ENCODE measurements around the gene CHN2. TPM values are rescaled to one million over a fixed set of nuclear protein-coding genes. Genes with fewer than 3 reads are reported as not detected.
A peak's percentile ranks its signal among the peaks of the same experiment; 100 is the strongest.

The CHN2 gene
- total RNA-seq, 2 experiments from 2014 or later: 2.1 to 3.5 TPM

- H3K27me3 Mint-ChIP-seq: no peaks in the 10 kb centered on the region
- H3K36me3 Mint-ChIP-seq (ENCODE audit: low read depth): no peaks in the 10 kb centered on the region
- peaks cover 0 to 3% of the 10 kb centered on the region in 2 experiments for H3K27me3 ChIP-seq (ENCODE audit: control insufficient read depth in 1 of 2, insufficient read depth in 2 of 2, low read length in 2 of 2)
- H3K36me3 ChIP-seq (ENCODE audit: insufficient read depth, low read length): no peaks in the 10 kb centered on the region
- no peaks in the 10 kb centered on the region for H3K4me1 ChIP-seq (ENCODE audit: insufficient read depth, low read length)
- peaks cover 27% of the 10 kb centered on the region for H3K4me1 Mint-ChIP-seq (ENCODE audit: low read depth)
- ATAC-seq (ENCODE audit: poor library complexity) (no peak), DNase-seq (no peak)
- intact Hi-C loops (cut with DNase I, micrococcal nuclease): no loop called here
- no peaks in the 10 kb centered on the region for H3K9me3 Mint-ChIP-seq
- no peak for TF ChIP-seq CTCF (IDR thresholded peaks at IDR 0.05)
- H3K4me3 Mint-ChIP-seq: no peak overlapping the region
- CTCF ChIA-PET: no interaction called here
- no peak overlapping the region for H3K4me3 ChIP-seq (ENCODE audit: low read length)
- no peak overlapping the region for H3K27ac ChIP-seq (ENCODE audit: low read depth in 1 of 2, low read length in 2 of 2)
- no peak overlapping the region for H3K27ac Mint-ChIP-seq
- H3K9me3 ChIP-seq (ENCODE audit: control insufficient read depth in 1 of 2, insufficient read depth in 1 of 2, low read length in 2 of 2): no peaks in the 10 kb centered on the region
- POLR2A ChIA-PET: no interaction called here
Observed at GRCh38 chr7:29327455-29327854, 132.9 kb downstream of the CHN2 start.

GRCh38 chr7:29328045-29328444 lies 133.5 kb downstream of the CHN2 start:
- no peaks in the 10 kb centered on the region for H3K27me3 Mint-ChIP-seq
- Histone ChIP-seq H3K4me1 (ENCODE audit: insufficient read depth, low read length) (no peaks in the 10 kb centered on the region), H3K4me3 (ENCODE audit: low read length) (no peak overlapping the region), H3K9me3 (ENCODE audit: control insufficient read depth in 1 of 2, insufficient read depth in 1 of 2, low read length in 2 of 2) (no peaks in the 10 kb centered on the region), H3K36me3 (ENCODE audit: insufficient read depth, low read length) (no peaks in the 10 kb centered on the region), H3K27ac (ENCODE audit: low read depth in 1 of 2, low read length in 2 of 2) (no peak overlapping the region), H3K27me3 (ENCODE audit: control insufficient read depth in 1 of 2, insufficient read depth in 2 of 2, low read length in 2 of 2) (peaks cover 0 to 3% of the 10 kb centered on the region in 2 experiments)
- no peaks in the 10 kb centered on the region for H3K36me3 Mint-ChIP-seq (ENCODE audit: low read depth)
- ATAC-seq (ENCODE audit: poor library complexity): no peak
- DNase-seq: no peak
- H3K4me1 Mint-ChIP-seq (ENCODE audit: low read depth): peaks cover 27% of the 10 kb centered on the region
- CTCF ChIA-PET: no interaction called here
- H3K4me3 Mint-ChIP-seq: no peak overlapping the region
- no peaks in the 10 kb centered on the region for H3K9me3 Mint-ChIP-seq
- H3K27ac Mint-ChIP-seq: no peak overlapping the region
- no peak for TF ChIP-seq CTCF (IDR thresholded peaks at IDR 0.05)
- POLR2A ChIA-PET: no interaction called here
- intact Hi-C loops (cut with DNase I, micrococcal nuclease): no loop called here

GRCh38 chr7:29328811-29329210 lies 134.2 kb downstream of the CHN2 start:
- Histone ChIP-seq H3K36me3 (ENCODE audit: insufficient read depth, low read length) (no peaks in the 10 kb centered on the region), H3K27ac (ENCODE audit: low read depth in 1 of 2, low read length in 2 of 2) (no peak overlapping the region), H3K27me3 (ENCODE audit: control insufficient read depth in 1 of 2, insufficient read depth in 2 of 2, low read length in 2 of 2) (peaks cover 0 to 3% of the 10 kb centered on the region in 2 experiments), H3K9me3 (ENCODE audit: control insufficient read depth in 1 of 2, insufficient read depth in 1 of 2, low read length in 2 of 2) (no peaks in the 10 kb centered on the region), H3K4me1 (ENCODE audit: insufficient read depth, low read length) (no peaks in the 10 kb centered on the region), H3K4me3 (ENCODE audit: low read length) (no peak overlapping the region)
- ChIA-PET CTCF (no interaction called here), POLR2A (interaction anchor here (1.4 kb wide), 1 partner anchor 9 kb away, joined by 10 read pairs; no protein-coding TSS in a partner anchor)
- no peaks in the 10 kb centered on the region for H3K27me3 Mint-ChIP-seq
- H3K4me1 Mint-ChIP-seq (ENCODE audit: low read depth): peaks cover 27% of the 10 kb centered on the region
- DNase-seq (no peak), ATAC-seq (ENCODE audit: poor library complexity) (no peak)
- TF ChIP-seq CTCF (IDR thresholded peaks at IDR 0.05): no peak
- H3K4me3 Mint-ChIP-seq: no peak overlapping the region
- H3K27ac Mint-ChIP-seq: peak overlapping the region; percentile 8
- H3K36me3 Mint-ChIP-seq (ENCODE audit: low read depth): no peaks in the 10 kb centered on the region
- H3K9me3 Mint-ChIP-seq: no peaks in the 10 kb centered on the region
- intact Hi-C loops (cut with DNase I, micrococcal nuclease): no loop called here

Data from CD4-positive, alpha-beta T cell (primary cell).